Measurements from ENCODE around the gene C20orf204. TPM values are rescaled to one million over a fixed set of nuclear protein-coding genes. Genes with fewer than 3 reads are reported as not detected.

C20orf204 gene
- total and polyA plus RNA-seq, 10 of the 15 experiments (the other 5 are each of a cell fraction or from before 2014, with no cell fraction given) = 0.24 to 56.0 (median 12.4) TPM

DNA sequence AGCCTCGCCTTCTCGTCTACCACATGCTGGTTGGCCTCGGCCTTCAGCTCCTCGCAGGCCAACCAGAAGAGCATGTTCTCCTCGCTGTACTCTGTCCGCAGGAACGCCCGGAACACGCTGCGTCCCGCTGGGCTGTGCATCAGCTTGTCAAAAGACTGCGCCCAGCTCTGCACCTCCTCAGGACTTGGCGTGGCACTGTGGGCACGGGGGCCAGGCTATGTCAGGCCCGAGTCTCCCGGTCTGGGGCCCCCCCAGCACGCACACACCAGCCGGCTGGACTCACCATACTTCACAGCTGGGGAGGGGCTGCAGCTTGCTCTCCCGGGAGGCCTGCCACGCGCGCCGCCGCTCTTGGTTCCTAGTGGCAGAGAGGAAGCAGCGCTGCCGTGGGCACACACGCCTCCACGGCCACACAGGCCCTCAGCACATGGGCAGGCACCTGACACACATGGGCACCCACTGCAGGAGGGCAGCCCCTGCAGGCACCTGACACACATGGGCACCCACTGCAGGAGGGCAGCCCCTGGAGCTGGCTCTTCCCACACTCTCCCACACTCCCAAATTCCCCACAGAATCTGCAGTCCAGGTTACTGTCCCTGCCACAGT is 38.3 kb downstream of the C20orf204 start:
- no peak overlapping the region for H2AFZ ChIP-seq (ENCODE audit: control insufficient read depth, low read depth, low read length)
- no peaks in the 10 kb centered on the region for H4K20me1 ChIP-seq (ENCODE audit: control insufficient read depth, insufficient read depth)
- ATAC-seq (no peak), FAIRE-seq (no peak), DNase-seq (ENCODE audit: low read depth, low spot score) (no peak)
- peaks cover 15% of the 10 kb centered on the region; the same call in 1 of the 2 replicates for H3K4me1 ChIP-seq (ENCODE audit: control insufficient read depth, insufficient read depth, low read length)
- RAD21 ChIA-PET (ENCODE audit: unreplicated experiment) = no interaction called here
- CTCF ChIA-PET = interaction anchor here (0.8 to 2.8 kb wide), 3 partner anchors 10 to 46 kb away, joined by 3 to 7 read pairs (median 4); no protein-coding TSS in a partner anchor
- no peak overlapping the region for H3K27ac ChIP-seq (ENCODE audit: control insufficient read depth, insufficient read depth)
- H3K4me2 ChIP-seq (ENCODE audit: control insufficient read depth, insufficient read depth) = no peak overlapping the region
- in situ Hi-C loops (cut with MboI) (no loop called here), intact Hi-C loops (cut with micrococcal nuclease; ENCODE audit: unreplicated experiment) (no loop called here)
- WGBS (ENCODE audit: insufficient coverage, insufficient replicate concordance, low lambda C conversion rate, missing lambda C conversion rate) = 77% methylated on average over 28 of the region's 28 CpGs
- H3K9me3 ChIP-seq (replicated peaks; ENCODE audit: control insufficient read depth, insufficient read depth, low read length) = no peaks in the 10 kb centered on the region
- TF ChIP-seq JUNB (IDR thresholded peaks at IDR 0.05) = no peak
- TF ChIP-seq JUND (IDR thresholded peaks at IDR 0.05; ENCODE audit: low read depth, low read length) = no peak
- TF ChIP-seq MYB (IDR thresholded peaks at IDR 0.05; ENCODE audit: borderline replicate concordance, low read depth, low read length) = no peak
- no peak for TF ChIP-seq GATAD2B (conservative IDR thresholded peaks at IDR 0.05; ENCODE audit: low read depth)
- TF ChIP-seq TCF12 (IDR thresholded peaks at IDR 0.05; ENCODE audit: low read depth, low read length) = no peak
- TF ChIP-seq SMAD1 (IDR thresholded peaks at IDR 0.05; ENCODE audit: low read depth, partially characterized antibody) = no peak
- TF ChIP-seq EED (IDR thresholded peaks at IDR 0.05; ENCODE audit: low read depth) = no peak
- no peak for TF ChIP-seq POU2F2 (IDR thresholded peaks at IDR 0.05; ENCODE audit: borderline replicate concordance, low read depth, low read length)
- TF ChIP-seq POLR2A (IDR thresholded peaks at IDR 0.05; ENCODE audit: low read depth, low read length) = no peak
- TF ChIP-seq, protein P1, sequence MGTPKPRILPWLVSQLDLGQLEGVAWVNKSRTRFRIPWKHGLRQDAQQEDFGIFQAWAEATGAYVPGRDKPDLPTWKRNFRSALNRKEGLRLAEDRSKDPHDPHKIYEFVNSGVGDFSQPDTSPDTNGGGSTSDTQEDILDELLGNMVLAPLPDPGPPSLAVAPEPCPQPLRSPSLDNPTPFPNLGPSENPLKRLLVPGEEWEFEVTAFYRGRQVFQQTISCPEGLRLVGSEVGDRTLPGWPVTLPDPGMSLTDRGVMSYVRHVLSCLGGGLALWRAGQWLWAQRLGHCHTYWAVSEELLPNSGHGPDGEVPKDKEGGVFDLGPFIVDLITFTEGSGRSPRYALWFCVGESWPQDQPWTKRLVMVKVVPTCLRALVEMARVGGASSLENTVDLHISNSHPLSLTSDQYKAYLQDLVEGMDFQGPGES (IDR thresholded peaks at IDR 0.05) = no peak
- TF ChIP-seq SUPT20H (IDR thresholded peaks at IDR 0.05; ENCODE audit: borderline replicate concordance, control insufficient read depth, low read depth, low read length) = no peak
- no peak for TF ChIP-seq EZH2 (IDR thresholded peaks at IDR 0.05; ENCODE audit: borderline replicate concordance, control insufficient read depth, low read depth, low read length)
- no peak for TF ChIP-seq STAT1 (conservative IDR thresholded peaks at IDR 0.05)
- no peak for TF ChIP-seq HDAC2 (IDR thresholded peaks at IDR 0.05)
- no peak for TF ChIP-seq BHLHE40 (IDR thresholded peaks at IDR 0.05; ENCODE audit: borderline replicate concordance in 1 of 2, low read depth in 2 of 2, low read length in 1 of 2)
- no peak for TF ChIP-seq RELA (IDR thresholded peaks at IDR 0.05; ENCODE audit: borderline replicate concordance, partially characterized antibody)
- no peak for TF ChIP-seq SMAD5 (IDR thresholded peaks at IDR 0.05; ENCODE audit: low read depth)
- TF ChIP-seq, protein P2, sequence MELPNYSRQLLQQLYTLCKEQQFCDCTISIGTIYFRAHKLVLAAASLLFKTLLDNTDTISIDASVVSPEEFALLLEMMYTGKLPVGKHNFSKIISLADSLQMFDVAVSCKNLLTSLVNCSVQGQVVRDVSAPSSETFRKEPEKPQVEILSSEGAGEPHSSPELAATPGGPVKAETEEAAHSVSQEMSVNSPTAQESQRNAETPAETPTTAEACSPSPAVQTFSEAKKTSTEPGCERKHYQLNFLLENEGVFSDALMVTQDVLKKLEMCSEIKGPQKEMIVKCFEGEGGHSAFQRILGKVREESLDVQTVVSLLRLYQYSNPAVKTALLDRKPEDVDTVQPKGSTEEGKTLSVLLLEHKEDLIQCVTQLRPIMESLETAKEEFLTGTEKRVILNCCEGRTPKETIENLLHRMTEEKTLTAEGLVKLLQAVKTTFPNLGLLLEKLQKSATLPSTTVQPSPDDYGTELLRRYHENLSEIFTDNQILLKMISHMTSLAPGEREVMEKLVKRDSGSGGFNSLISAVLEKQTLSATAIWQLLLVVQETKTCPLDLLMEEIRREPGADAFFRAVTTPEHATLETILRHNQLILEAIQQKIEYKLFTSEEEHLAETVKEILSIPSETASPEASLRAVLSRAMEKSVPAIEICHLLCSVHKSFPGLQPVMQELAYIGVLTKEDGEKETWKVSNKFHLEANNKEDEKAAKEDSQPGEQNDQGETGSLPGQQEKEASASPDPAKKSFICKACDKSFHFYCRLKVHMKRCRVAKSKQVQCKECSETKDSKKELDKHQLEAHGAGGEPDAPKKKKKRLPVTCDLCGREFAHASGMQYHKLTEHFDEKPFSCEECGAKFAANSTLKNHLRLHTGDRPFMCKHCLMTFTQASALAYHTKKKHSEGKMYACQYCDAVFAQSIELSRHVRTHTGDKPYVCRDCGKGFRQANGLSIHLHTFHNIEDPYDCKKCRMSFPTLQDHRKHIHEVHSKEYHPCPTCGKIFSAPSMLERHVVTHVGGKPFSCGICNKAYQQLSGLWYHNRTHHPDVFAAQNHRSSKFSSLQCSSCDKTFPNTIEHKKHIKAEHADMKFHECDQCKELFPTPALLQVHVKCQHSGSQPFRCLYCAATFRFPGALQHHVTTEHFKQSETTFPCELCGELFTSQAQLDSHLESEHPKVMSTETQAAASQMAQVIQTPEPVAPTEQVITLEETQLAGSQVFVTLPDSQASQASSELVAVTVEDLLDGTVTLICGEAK (IDR thresholded peaks at IDR 0.05; ENCODE audit: borderline replicate concordance) = no peak
- no peak for TF ChIP-seq SMC3 (IDR thresholded peaks at IDR 0.05; ENCODE audit: borderline replicate concordance, low read length)
- no peak for TF ChIP-seq FOXM1 (IDR thresholded peaks at IDR 0.05; ENCODE audit: low read depth, low read length)
- POLR2A ChIA-PET = interaction anchor here (2.4 kb wide), 1 partner anchor 12 kb away, joined by 6 read pairs; the partner anchor contains the start of gene TCEA2
- H3K9ac ChIP-seq (ENCODE audit: control insufficient read depth, insufficient read depth, low read length) = no peak overlapping the region
- peaks cover 3 to 22% of the 10 kb centered on the region in 2 experiments for H3K36me3 ChIP-seq (ENCODE audit: control insufficient read depth in 2 of 2, insufficient read depth in 2 of 2, low read length in 1 of 2)
- SMC1A ChIA-PET (ENCODE audit: uncharacterized antibody, unreplicated experiment) = no interaction called here
- no TSS peak for BruUV-seq (replicated peaks)
- H3K79me2 ChIP-seq (ENCODE audit: control insufficient read depth, insufficient read depth, low read length) = peaks cover 30% of the 10 kb centered on the region
- H3K4me3 ChIP-seq = no peak overlapping the region
- no peaks in the 10 kb centered on the region for H3K27me3 ChIP-seq (replicated peaks in 1 of 2; ENCODE audit: control insufficient read depth in 2 of 2, insufficient read depth in 2 of 2, low read length in 1 of 2)

Data from GM12878 (cell line).